GM12878 (cell line): ENCODE results near the gene IL16. TPM values are rescaled to one million over a fixed set of nuclear protein-coding genes. Genes with fewer than 3 reads are reported as not detected.

Source experiments
- BRCA1 ChIP-seq: IDR thresholded peaks from 2 replicates; pipeline ENCODE4 v1.6.1; 2011; ENCODE audit warnings: low read depth, low read length, improper control_type of control experiment
- CHD1 ChIP-seq: IDR thresholded peaks from 2 replicates; pipeline ENCODE4 v1.6.1; 2012; ENCODE audit warnings: low read depth, low read length, improper control_type of control experiment
- CHD2 ChIP-seq: IDR thresholded peaks from 2 replicates; pipeline ENCODE4 v1.6.1; 2011; ENCODE audit warnings: low read depth, low read length, improper control_type of control experiment, borderline replicate concordance
- FOS ChIP-seq: IDR thresholded peaks from 3 replicates; pipeline ENCODE4 v1.6.1; 2011; ENCODE audit warnings: borderline replicate concordance; ENCODE audit not compliant: insufficient read length; ENCODE audit errors: extremely low read depth
- HCFC1 ChIP-seq: fragments of 150-350 bp; IDR thresholded peaks from 2 replicates; pipeline ENCODE4 v1.6.1; 2014; ENCODE audit warnings: low read length
- IKZF1 ChIP-seq: fragments of 450-650 bp; conservative IDR thresholded peaks from 2 replicates; pipeline ENCODE4 v1.6.1; 2017; ENCODE audit warnings: antibody characterized with exemption, mild to moderate bottlenecking
- KLF5 ChIP-seq: fragments of 450-650 bp; IDR thresholded peaks from 2 replicates; pipeline ENCODE4 v1.6.1; 2014; ENCODE audit warnings: mild to moderate bottlenecking; ENCODE audit not compliant: partially characterized antibody
- LARP7 ChIP-seq: fragments of 450-650 bp; IDR thresholded peaks from 2 replicates; pipeline ENCODE4 v1.6.1; 2017; ENCODE audit warnings: mild to moderate bottlenecking
- NFXL1 ChIP-seq: fragments of 450-650 bp; IDR thresholded peaks from 2 replicates; pipeline ENCODE4 v1.6.1; 2017; ENCODE audit warnings: antibody characterized with exemption, mild to moderate bottlenecking, borderline replicate concordance
- NR2C2 ChIP-seq: IDR thresholded peaks from 2 replicates; pipeline ENCODE4 v1.6.1; 2011; ENCODE audit warnings: borderline replicate concordance, low read depth; ENCODE audit not compliant: control insufficient read depth, insufficient read length
- RB1 ChIP-seq: fragments of 450-650 bp; formaldehyde crosslinking; IDR thresholded peaks from 2 replicates; pipeline ENCODE4 v1.6.1; 2017; ENCODE audit warnings: mild to moderate bottlenecking, borderline replicate concordance
- RELA ChIP-seq: fragments of 450-650 bp; IDR thresholded peaks from 2 replicates; pipeline ENCODE4 v1.8.0; 2014; ENCODE audit warnings: borderline replicate concordance; ENCODE audit not compliant: partially characterized antibody
- SMAD1 ChIP-seq: fragments of 450-650 bp; IDR thresholded peaks from 2 replicates; pipeline ENCODE4 v1.6.1; 2018; ENCODE audit warnings: mild to moderate bottlenecking, low read depth; ENCODE audit not compliant: partially characterized antibody
- polyA plus RNA-seq, 11 experiments: library from polyadenylated mRNA; depleted of rRNA in 4 of 11; unstranded in 6 of 11; stranded (reverse) in 5 of 11; fragments of >200 nt; fragmentation: Nextera tagmentation in 4 of 11; fragmentation: Illumina TruSeq in 1 of 11; extraction: Ambion mirVana in 4 of 11; extraction: Trizol in 1 of 11; gene quantifications; 1 replicate in 1 of 11; 2 replicates in 10 of 11; pipeline versions ENCODE4 v1.2.1 to v1.2.3, GENCODE V29; 2011 to 2016; ENCODE audit warnings: inconsistent platforms in 2 of 11, missing spikeins in 2 of 11, low read depth in 1 of 11
- total RNA-seq, 4 experiments: library from RNA; depleted of rRNA in 3 of 4; stranded (reverse); fragments of >200 nt in 3 of 4; fragmentation: Illumina TruSeq in 1 of 4; extraction: Trizol in 1 of 4; gene quantifications; 2 replicates each; pipeline versions ENCODE4 v1.2.1 to v1.2.3, GENCODE V29; 2013 to 2021
- TF ChIP-seq, protein P1 (sequence below): fragments of 450-650 bp; conservative IDR thresholded peaks from 2 replicates; pipeline ENCODE4 v1.6.1; 2017; ENCODE audit warnings: mild to moderate bottlenecking, moderate library complexity
- TF ChIP-seq, protein P2 (sequence below): IDR thresholded peaks from 2 replicates; pipeline ENCODE4 v1.6.1; 2012; ENCODE audit warnings: low read depth, low read length, improper control_type of control experiment
- TF ChIP-seq, protein P3 (sequence below): fragments of 450-650 bp; IDR thresholded peaks from 2 replicates; pipeline ENCODE4 v1.6.1; 2017; ENCODE audit warnings: mild to moderate bottlenecking, moderate library complexity
- TF ChIP-seq, protein P4 (sequence below): fragments of 450-650 bp; formaldehyde crosslinking; IDR thresholded peaks from 2 replicates; pipeline ENCODE4 v1.4.0; 2022; ENCODE audit warnings: mild to moderate bottlenecking, moderate library complexity

IL16 gene
- total and polyA plus RNA-seq, 10 of the 15 experiments (the other 5 are each of a cell fraction or from before 2014, with no cell fraction given) = 21.7 to 206 (median 44.5) TPM

DNA sequence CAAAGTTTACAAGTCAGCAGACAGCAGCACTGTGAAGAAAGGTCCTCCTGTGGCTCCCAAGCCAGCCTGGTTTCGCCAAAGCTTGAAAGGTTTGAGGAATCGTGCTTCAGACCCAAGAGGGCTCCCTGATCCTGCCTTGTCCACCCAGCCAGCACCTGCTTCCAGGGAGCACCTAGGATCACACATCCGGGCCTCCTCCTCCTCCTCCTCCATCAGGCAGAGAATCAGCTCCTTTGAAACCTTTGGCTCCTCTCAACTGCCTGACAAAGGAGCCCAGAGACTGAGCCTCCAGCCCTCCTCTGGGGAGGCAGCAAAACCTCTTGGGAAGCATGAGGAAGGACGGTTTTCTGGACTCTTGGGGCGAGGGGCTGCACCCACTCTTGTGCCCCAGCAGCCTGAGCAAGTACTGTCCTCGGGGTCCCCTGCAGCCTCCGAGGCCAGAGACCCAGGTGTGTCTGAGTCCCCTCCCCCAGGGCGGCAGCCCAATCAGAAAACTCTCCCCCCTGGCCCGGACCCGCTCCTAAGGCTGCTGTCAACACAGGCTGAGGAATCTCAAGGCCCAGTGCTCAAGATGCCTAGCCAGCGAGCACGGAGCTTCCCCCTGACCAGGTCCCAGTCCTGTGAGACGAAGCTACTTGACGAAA lies 103.1 kb downstream of the IL16 start (continued):
- TF ChIP-seq, protein P1, sequence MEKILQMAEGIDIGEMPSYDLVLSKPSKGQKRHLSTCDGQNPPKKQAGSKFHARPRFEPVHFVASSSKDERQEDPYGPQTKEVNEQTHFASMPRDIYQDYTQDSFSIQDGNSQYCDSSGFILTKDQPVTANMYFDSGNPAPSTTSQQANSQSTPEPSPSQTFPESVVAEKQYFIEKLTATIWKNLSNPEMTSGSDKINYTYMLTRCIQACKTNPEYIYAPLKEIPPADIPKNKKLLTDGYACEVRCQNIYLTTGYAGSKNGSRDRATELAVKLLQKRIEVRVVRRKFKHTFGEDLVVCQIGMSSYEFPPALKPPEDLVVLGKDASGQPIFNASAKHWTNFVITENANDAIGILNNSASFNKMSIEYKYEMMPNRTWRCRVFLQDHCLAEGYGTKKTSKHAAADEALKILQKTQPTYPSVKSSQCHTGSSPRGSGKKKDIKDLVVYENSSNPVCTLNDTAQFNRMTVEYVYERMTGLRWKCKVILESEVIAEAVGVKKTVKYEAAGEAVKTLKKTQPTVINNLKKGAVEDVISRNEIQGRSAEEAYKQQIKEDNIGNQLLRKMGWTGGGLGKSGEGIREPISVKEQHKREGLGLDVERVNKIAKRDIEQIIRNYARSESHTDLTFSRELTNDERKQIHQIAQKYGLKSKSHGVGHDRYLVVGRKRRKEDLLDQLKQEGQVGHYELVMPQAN = no peak
- TF ChIP-seq KLF5 = no peak
- peak; percentile 92 for TF ChIP-seq NFXL1
- TF ChIP-seq, protein P2, sequence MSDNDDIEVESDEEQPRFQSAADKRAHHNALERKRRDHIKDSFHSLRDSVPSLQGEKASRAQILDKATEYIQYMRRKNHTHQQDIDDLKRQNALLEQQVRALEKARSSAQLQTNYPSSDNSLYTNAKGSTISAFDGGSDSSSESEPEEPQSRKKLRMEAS = no peak
- 0 out of 2 replicates have a peak, but pooled peaks have one; percentile 42 for TF ChIP-seq CHD1
- TF ChIP-seq NR2C2 = no peak
- no peak for TF ChIP-seq BRCA1
- no peak for TF ChIP-seq HCFC1
- peak; percentile 39; the same call in 1 of the 2 replicates for TF ChIP-seq LARP7
- TF ChIP-seq, protein P3, sequence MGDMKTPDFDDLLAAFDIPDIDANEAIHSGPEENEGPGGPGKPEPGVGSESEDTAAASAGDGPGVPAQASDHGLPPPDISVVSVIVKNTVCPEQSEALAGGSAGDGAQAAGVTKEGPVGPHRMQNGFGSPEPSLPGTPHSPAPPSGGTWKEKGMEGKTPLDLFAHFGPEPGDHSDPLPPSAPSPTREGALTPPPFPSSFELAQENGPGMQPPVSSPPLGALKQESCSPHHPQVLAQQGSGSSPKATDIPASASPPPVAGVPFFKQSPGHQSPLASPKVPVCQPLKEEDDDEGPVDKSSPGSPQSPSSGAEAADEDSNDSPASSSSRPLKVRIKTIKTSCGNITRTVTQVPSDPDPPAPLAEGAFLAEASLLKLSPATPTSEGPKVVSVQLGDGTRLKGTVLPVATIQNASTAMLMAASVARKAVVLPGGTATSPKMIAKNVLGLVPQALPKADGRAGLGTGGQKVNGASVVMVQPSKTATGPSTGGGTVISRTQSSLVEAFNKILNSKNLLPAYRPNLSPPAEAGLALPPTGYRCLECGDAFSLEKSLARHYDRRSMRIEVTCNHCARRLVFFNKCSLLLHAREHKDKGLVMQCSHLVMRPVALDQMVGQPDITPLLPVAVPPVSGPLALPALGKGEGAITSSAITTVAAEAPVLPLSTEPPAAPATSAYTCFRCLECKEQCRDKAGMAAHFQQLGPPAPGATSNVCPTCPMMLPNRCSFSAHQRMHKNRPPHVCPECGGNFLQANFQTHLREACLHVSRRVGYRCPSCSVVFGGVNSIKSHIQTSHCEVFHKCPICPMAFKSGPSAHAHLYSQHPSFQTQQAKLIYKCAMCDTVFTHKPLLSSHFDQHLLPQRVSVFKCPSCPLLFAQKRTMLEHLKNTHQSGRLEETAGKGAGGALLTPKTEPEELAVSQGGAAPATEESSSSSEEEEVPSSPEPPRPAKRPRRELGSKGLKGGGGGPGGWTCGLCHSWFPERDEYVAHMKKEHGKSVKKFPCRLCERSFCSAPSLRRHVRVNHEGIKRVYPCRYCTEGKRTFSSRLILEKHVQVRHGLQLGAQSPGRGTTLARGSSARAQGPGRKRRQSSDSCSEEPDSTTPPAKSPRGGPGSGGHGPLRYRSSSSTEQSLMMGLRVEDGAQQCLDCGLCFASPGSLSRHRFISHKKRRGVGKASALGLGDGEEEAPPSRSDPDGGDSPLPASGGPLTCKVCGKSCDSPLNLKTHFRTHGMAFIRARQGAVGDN = 0 out of 2 replicates have a peak, but pooled peaks have one; percentile 45
- no peak for TF ChIP-seq CHD2
- no peak for TF ChIP-seq RELA
- 0 out of 2 replicates have a peak, but pooled peaks have one; percentile 39 for TF ChIP-seq RB1
- TF ChIP-seq IKZF1 = 0 out of 2 replicates have a peak, but pooled peaks have one; percentile 26
- TF ChIP-seq FOS = no peak
- no peak for TF ChIP-seq SMAD1
- TF ChIP-seq, protein P4, sequence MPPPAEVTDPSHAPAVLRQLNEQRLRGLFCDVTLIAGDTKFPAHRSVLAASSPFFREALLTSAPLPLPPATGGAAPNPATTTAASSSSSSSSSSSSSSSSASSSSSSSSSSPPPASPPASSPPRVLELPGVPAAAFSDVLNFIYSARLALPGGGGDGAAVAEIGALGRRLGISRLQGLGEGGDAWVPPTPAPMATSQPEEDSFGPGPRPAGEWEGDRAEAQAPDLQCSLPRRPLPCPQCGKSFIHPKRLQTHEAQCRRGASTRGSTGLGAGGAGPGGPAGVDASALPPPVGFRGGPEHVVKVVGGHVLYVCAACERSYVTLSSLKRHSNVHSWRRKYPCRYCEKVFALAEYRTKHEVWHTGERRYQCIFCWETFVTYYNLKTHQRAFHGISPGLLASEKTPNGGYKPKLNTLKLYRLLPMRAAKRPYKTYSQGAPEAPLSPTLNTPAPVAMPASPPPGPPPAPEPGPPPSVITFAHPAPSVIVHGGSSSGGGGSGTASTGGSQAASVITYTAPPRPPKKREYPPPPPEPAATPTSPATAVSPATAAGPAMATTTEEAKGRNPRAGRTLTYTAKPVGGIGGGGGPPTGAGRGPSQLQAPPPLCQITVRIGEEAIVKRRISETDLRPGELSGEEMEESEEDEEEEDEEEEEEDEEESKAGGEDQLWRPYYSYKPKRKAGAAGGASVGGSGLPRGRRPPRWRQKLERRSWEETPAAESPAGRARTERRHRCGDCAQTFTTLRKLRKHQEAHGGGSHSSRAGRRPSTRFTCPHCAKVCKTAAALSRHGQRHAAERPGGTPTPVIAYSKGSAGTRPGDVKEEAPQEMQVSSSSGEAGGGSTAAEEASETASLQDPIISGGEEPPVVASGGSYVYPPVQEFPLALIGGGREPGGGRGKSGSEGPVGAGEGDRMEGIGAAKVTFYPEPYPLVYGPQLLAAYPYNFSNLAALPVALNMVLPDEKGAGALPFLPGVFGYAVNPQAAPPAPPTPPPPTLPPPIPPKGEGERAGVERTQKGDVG (CRISPR knock-in tag) = no peak
